NT2/D1 (cell line): ENCODE results near the gene IFIT1.

ENCODE experiments used
- SUZ12 ChIP-seq: IDR thresholded peaks from 2 replicates; pipeline ENCODE4 v1.6.1; 2011; ENCODE audit not compliant: insufficient read length, insufficient read depth; ENCODE audit errors: extremely low read depth
- ZNF274 ChIP-seq: IDR thresholded peaks from 2 replicates; pipeline ENCODE4 v1.6.1; 2011; ENCODE audit warnings: mild to moderate bottlenecking, low read depth, low read length

- TF ChIP-seq SUZ12 = no peak
- no peak for TF ChIP-seq ZNF274
Measured at GRCh38 chr10:89421018-89421476, 28.6 kb downstream of the IFIT1 start.
